Mammary epithelial cell (primary cell): ENCODE data around the gene PARP16.

Experiments
- EZH2 ChIP-seq: IDR thresholded peaks from 2 replicates; pipeline ENCODE4 v1.6.1; 2012; ENCODE audit warnings: low read length, inconsistent platforms, borderline replicate concordance
- TF ChIP-seq, protein P1 (sequence below), 2 donors: IDR thresholded peaks in 1 of 2; conservative IDR thresholded peaks in 1 of 2; 2 replicates each; pipeline ENCODE4 v1.5.1; 2011 to 2012; ENCODE audit warnings: inconsistent platforms in 2 of 2, low read length in 2 of 2, mild to moderate bottlenecking in 2 of 2, control low read depth in 1 of 2, low read depth in 1 of 2; ENCODE audit not compliant: insufficient read depth in 1 of 2; ENCODE audit errors: extremely low read depth in 1 of 2

GRCh38 chr15:65312400-65312916 is 25.8 kb upstream of the PARP16 start:
- TF ChIP-seq EZH2: no peak
- TF ChIP-seq, protein P1, sequence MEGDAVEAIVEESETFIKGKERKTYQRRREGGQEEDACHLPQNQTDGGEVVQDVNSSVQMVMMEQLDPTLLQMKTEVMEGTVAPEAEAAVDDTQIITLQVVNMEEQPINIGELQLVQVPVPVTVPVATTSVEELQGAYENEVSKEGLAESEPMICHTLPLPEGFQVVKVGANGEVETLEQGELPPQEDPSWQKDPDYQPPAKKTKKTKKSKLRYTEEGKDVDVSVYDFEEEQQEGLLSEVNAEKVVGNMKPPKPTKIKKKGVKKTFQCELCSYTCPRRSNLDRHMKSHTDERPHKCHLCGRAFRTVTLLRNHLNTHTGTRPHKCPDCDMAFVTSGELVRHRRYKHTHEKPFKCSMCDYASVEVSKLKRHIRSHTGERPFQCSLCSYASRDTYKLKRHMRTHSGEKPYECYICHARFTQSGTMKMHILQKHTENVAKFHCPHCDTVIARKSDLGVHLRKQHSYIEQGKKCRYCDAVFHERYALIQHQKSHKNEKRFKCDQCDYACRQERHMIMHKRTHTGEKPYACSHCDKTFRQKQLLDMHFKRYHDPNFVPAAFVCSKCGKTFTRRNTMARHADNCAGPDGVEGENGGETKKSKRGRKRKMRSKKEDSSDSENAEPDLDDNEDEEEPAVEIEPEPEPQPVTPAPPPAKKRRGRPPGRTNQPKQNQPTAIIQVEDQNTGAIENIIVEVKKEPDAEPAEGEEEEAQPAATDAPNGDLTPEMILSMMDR (conservative IDR thresholded peaks at IDR 0.05 in 1 of 2, IDR thresholded peaks at IDR 0.05 in 1 of 2; ENCODE audit: extremely low read depth in 1 of 2, insufficient read depth in 1 of 2, low read depth in 1 of 2, low read length in 2 of 2): no peak
